H7 (cell line): ENCODE measurements around the gene GAREM1. TPM values are rescaled to one million over a fixed set of nuclear protein-coding genes. Genes with fewer than 3 reads are reported as not detected.
A peak's percentile ranks its signal among the peaks of the same experiment; 100 is the strongest.
"Not testable (repeated sequence)": the region's sequence is repeated elsewhere in the genome, so short reads cannot be mapped to it uniquely, and the experiment has no call there.

Source experiments
- DNase-seq: peaks from one replicate; pipeline ENCODE4 v3.0.0; 2012
- H3K27me3 ChIP-seq: 2 replicates; pipeline ENCODE4 v1.6.0; 2011; ENCODE audit warnings: mild to moderate bottlenecking, low read length; ENCODE audit not compliant: control insufficient read depth, insufficient read depth
- H3K36me3 ChIP-seq: replicated peaks from 2 replicates; pipeline ENCODE4 v1.5.1; 2011; ENCODE audit warnings: low read length; ENCODE audit not compliant: control insufficient read depth, insufficient read depth
- H3K4me3 ChIP-seq: 2 replicates; pipeline ENCODE4 v1.5.1; 2011; ENCODE audit warnings: low read depth, mild to moderate bottlenecking, control low read depth, low read length, moderate library complexity; ENCODE audit not compliant: insufficient read depth
- total RNA-seq: library from RNA; depleted of rRNA; stranded (reverse); fragments of >200 nt; shearing (Covaris generic); gene quantifications from 2 replicates; pipeline ENCODE4 v1.2.3, GENCODE V29; 2014

Gene GAREM1
- total RNA-seq, 1 experiment from 2014 or later = 4.9 TPM

DNA sequence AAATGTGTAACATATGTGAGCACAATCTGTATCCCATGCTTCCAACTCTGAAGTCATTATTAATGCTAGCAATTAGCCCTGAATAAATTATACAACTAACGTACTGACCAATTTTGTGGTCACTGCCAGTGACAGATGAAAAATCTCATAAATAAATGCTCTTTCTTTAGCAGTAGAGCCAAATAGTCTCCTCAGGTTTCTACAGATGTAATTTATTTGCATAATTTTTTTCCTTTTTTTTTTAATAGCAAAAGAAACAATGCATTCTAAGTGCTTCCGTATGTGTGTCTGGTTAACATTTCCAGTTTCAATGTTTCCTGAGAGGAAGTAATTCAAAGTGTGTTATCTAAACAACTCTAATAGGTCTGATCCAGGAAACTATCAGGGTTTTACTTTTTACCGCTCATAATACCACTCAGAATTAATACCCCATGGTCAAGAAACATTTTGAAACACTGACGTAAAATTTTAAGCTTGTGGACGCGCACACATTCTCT is 172.5 kb downstream of the GAREM1 start:
- no peak for DNase-seq
- Histone ChIP-seq H3K36me3 (no peaks in the 10 kb centered on the region), H3K27me3 (no peaks in the 10 kb centered on the region), H3K4me3 (no peak overlapping the region)

DNA sequence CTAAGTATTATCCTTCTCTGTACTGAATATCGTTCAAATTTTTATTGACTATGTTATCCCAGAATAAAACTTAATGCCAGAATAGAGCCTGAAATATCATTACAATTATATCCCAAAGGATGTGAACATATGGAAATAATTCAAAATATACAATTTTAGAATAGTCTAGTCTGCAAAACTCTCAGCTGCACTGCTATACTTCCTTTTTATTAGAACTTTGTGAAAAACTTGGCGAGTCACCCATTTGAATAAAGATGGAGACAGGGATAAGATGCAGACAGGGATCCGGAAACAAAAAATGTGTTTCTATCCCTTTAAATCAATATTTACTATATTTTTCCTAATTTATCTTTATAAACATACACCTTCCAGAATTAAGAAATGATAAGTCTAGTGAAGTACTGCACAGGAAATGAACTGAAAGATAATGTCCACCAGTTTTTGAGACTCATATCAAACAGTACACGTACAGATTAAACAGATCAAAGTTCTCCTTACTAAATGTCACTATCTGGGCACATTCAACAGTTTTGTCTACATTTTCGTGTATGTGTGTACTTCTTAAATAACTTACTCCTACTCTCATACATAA is 173.0 kb downstream of the GAREM1 start:
- H3K4me3 ChIP-seq = no peak overlapping the region
- no peak for DNase-seq
- no peaks in the 10 kb centered on the region for H3K36me3 ChIP-seq
- H3K27me3 ChIP-seq = no peaks in the 10 kb centered on the region

DNA sequence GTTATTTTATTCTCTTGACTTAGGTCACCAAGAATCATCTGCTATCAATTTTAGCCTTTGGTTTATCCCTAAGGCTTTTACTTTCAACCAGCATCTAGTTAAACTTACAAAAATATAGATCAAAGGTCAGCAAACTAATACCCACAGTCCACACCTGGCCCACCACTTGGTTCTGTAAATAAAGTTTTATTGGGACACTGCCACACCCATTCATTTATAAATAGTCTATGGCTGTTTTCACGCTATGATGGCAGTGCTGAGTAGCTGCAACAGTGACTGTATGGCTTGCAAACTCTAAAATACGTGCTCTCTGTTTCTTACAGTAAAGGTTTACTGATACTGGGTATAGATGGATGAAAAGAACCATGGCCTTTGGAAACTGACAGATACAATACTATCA is 173.8 kb downstream of the GAREM1 start:
- no peaks in the 10 kb centered on the region for H3K27me3 ChIP-seq
- no peak overlapping the region for H3K4me3 ChIP-seq

DNA sequence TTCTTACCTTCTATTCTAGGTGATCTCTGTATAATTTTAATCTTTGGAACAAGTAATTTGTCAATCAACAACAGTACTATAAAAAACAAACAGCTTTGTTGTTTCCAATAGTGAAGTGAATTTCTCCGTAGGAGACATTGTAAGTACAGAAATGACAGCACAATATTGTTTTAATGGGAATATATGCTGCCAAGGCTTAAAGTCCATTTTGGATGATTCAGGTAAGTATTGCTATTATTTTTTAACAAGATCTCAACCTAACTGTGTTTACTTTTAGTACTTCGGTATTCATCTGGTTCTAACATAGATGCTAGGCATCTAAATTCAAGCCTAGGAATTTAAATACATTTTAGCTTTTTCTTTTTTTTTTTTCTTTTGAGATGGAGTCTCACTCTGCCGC is 175.1 kb downstream of the GAREM1 start:
- Histone ChIP-seq H3K27me3 (no peaks in the 10 kb centered on the region), H3K36me3 (no peaks in the 10 kb centered on the region), H3K4me3 (no peak overlapping the region)
- no peak for DNase-seq

More for the DNA sequence above, 173.8 kb downstream of the GAREM1 start:
- no peaks in the 10 kb centered on the region for H3K36me3 ChIP-seq
- DNase-seq = no peak

DNA sequence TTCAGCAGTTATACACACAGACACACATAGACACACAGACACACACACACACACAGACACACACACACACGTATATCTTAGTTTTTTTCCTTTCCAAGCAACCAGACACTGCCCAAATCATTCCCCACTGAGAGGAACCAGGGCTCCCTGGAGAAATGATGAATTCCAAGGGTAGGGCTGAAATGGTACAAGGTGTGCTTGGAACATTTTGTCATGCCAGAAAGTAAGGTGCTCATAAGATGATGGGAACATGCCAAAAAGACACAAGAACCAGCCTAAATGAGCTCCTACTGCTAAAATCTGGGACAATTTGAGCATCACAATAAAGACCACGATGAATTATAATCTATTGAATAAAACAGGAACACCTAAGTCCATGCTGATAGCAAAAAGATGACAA is 177.6 kb downstream of the GAREM1 start:
- H3K4me3 ChIP-seq = no peak overlapping the region
- no peaks in the 10 kb centered on the region for H3K27me3 ChIP-seq
- no peaks in the 10 kb centered on the region for H3K36me3 ChIP-seq

DNA sequence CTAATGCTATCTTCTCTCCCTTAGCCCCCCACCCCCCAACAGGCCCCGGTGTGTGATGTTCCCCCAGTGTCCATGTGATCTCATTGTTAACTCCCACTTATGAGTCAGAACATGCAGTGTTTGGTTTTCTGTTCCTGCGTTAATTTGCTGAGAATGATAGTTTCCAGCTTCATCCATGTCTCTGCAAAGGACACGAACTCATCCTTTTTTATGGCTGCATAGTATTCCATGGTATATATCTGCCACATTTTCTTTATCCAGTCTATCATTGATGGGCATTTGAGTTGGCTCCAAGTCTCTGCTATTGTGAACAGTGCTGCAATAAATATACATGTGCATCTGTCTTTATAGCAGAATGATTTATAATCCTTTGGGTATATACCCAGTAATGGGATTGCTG is 179.1 kb downstream of the GAREM1 start:
- not testable (repeated sequence) for H3K4me3 ChIP-seq, DNase-seq, H3K36me3 ChIP-seq, H3K27me3 ChIP-seq

More for the DNA sequence above, 177.6 kb downstream of the GAREM1 start:
- DNase-seq = no peak

DNA sequence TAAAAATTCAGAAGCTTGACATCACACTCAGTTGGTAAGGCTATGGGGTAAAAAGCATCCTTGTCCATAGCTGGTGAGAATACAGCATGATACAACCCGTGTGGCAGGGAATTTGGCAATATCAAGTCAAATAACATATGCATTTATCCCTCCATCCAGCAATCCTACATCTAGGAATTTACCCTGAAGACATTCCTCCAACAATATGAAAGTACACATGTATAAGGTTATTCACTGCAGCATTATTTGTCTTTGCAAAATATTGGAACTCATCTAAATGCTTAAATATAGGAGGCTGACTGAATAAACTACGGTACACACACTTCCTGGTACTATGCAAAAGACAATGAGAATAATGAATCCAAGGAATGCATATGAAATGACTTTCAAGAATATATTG is 179.9 kb downstream of the GAREM1 start:
- H3K36me3 ChIP-seq = no peaks in the 10 kb centered on the region
- no peak overlapping the region for H3K4me3 ChIP-seq
- no peaks in the 10 kb centered on the region for H3K27me3 ChIP-seq
- no peak for DNase-seq

DNA sequence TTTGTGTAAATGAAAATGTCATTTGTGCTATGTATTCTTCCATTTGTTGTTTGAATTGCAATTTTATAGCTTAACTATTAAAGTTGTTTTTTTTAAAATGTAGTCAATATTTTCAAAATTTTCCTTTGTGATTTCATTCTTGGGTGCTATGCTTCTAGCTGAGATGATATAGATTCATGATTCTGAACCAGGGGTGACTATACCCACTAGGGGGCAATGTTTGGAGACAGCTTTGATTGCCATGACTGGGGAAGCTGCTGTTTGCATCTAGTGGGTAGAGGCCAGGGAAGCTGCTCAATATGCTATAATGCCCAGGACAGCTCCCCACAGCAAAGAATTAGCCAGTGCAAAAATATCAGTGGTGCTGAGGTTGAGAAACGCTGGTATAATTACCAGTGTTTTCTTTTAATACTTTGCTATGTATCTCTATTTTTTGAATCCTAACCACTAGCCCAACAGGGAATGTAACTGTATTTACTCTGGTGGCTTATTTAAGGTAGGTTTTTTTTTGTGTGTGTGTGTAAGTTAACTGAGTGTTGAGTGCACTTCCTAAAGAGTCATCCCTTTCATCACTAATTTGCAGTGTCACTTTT is 181.1 kb downstream of the GAREM1 start:
- Histone ChIP-seq H3K4me3 (no peak overlapping the region), H3K27me3 (no peaks in the 10 kb centered on the region), H3K36me3 (no peaks in the 10 kb centered on the region)
- peak; percentile 70 for DNase-seq

DNA sequence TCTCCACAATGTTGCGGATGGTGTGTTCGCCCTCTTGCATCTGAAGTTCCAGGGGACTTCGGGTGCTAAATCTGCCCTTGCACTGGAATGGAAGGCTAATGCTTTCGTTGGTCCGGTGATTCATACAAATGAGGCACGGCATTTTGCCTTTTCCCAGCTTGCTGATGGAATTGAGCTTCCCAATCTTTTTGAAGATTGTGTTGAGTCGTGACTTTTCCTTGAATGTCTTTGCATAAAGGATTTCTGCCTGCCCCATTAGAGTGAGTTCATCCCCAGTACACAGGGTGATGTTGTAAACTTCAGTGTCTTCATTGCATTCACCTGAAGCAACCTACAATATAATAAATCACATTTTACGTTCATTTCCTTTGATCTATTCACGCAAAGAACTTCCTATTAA is 182.8 kb downstream of the GAREM1 start:
- Histone ChIP-seq H3K4me3 (no peak overlapping the region), H3K27me3 (no peaks in the 10 kb centered on the region), H3K36me3 (no peaks in the 10 kb centered on the region)
- DNase-seq = no peak

DNA sequence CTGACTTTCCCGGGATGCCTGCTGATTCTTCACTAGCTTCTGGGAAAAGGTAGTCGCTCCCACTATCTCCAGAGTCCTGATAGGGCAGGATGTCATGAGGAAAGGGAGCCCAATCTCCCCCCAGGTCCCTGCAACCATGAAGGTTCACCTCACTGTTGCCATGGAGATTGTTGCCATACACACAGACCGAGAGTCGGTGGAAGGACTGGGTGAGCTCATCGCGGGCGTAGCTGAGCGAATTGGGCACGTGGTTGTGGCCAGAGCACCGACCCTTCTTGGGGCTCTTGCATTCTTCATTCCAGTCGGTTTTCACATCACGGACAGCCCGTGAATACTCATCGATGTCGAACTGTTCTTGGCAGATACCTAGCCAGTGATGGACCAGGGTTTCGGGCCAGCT is 183.4 kb downstream of the GAREM1 start:
- no peak overlapping the region for H3K4me3 ChIP-seq
- DNase-seq = peak; percentile 19
- H3K27me3 ChIP-seq = no peaks in the 10 kb centered on the region
- H3K36me3 ChIP-seq = no peaks in the 10 kb centered on the region

DNA sequence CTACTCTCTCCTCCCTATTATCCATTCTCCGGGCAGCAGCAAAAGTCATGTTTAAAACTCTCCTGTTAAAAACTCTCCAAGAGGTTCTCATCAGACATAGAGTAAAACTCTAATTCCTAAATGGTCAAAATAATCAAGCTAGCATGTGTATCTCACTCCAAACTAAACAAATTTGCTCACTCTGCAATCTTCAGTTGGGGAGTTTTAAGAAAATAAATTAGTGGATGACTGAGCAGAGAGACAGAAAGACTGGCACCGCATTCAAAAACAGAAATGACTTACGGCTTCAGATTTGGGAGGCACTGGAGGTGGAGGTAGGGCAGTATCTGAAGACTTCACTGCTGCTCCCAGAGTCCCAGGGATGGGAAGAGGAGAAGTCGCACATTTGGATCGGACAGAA is 183.9 kb downstream of the GAREM1 start:
- H3K36me3 ChIP-seq = no peaks in the 10 kb centered on the region
- H3K27me3 ChIP-seq = no peaks in the 10 kb centered on the region
- no peak overlapping the region for H3K4me3 ChIP-seq
- no peak for DNase-seq

DNA sequence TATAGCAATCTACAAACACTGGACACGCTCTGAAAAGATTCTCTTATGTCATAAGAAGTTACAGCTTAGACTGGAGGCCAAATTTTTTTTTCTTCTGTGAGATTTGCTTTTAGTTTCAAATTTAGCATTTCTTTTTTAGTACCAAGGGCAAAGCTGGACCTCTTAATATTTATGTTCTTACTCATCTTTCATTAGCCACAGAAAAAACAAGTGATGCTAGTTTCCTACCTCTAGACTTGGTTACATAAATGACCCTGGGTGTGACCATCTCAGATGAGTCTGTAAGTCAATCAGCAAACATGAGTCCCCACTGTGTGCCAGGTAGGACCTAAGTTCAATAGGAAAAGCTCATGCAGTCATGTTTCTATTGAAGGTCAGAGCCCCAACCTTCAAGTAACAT is 186.4 kb downstream of the GAREM1 start:
- Histone ChIP-seq H3K27me3 (no peaks in the 10 kb centered on the region), H3K36me3 (no peaks in the 10 kb centered on the region), H3K4me3 (no peak overlapping the region)
- no peak for DNase-seq

DNA sequence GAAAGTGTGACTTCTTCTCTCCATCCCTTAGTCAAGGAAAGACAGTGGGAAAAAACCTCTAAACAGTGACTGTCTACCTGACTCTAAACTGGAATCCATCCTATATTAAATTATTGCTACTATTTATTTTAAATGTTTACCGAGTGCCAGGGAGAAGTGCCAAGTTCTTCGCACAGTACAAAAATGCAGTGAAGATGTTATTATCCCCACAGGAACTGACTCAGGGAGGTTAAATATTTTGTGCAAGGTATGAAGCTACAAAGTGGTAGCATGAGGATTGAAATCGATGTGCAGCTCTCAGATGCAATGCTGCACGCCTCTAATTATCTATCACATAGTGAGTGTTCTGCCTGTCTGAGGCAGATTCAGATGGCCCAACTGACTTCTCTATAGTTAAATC is 189.8 kb downstream of the GAREM1 start:
- Histone ChIP-seq H3K4me3 (no peak overlapping the region), H3K27me3 (no peaks in the 10 kb centered on the region), H3K36me3 (no peaks in the 10 kb centered on the region)
- no peak for DNase-seq

DNA sequence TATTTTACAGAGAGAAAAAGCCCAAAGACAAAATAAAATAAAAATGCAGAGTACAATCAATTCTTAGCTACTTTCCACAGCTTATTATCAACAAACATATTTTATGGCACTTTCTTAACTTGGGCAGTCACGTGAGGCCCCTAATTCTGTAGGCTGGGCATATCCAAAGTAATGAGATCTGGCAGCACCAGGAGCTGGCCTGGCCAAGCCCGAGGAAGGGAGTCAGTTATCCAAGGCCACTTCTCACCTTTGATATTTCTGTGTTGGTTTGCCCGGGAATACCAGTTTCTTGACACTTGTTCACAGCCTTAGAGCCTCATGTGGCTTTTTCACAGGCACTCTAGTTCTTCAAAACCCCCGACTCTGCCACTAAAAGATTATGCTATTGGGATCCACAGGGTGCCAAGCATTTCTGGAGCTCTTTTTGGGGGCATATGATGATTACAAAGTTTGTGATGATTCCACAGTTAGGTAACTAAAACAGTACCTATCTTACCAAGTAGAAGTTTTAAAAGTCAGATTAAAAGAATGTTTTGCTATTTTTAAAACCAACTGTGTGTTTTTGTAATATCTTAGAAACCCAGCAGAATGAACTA is 190.4 kb downstream of the GAREM1 start:
- Histone ChIP-seq H3K4me3 (no peak overlapping the region), H3K27me3 (no peaks in the 10 kb centered on the region), H3K36me3 (no peaks in the 10 kb centered on the region)
- DNase-seq = no peak

DNA sequence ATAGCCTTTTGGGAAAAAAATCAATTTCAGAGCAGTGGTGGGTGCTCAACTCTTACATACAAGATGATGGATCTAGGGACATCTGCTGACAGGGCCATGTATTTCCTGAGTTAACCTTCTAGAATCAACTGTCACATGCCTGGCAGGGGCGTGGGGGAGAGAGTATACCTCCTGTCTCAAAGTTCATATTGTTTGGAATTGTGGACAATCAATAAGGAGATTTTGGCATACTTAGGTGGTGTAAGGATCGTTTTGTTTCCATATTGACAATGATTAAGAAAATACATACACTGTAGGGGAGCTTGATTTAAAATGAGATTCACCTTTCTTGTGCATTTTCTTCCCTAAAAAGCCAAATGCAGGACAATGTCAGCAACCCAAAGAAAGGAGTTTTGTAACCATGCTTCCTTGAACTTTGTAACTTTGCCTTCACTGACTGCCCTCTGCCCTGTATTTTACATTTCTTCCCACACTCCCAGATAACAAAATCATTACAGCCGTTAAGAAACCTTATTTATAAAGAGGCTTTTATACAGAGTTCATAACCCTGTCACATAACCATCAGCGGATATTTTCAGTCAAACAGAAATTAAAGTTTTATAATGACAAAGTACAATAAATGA is 192.4 kb downstream of the GAREM1 start:
- Histone ChIP-seq H3K4me3 (no peak overlapping the region), H3K36me3 (no peaks in the 10 kb centered on the region), H3K27me3 (no peaks in the 10 kb centered on the region)
- DNase-seq = no peak
